Tibial nerve (tissue), 4 donors: Measurements from ENCODE around the gene AGPS. TPM values are rescaled to one million over a fixed set of nuclear protein-coding genes. Genes with fewer than 3 reads are reported as not detected.
"Not testable (repeated sequence)": the region's sequence is repeated elsewhere in the genome, so short reads cannot be mapped to it uniquely, and the experiment has no call there.

Source experiments
- DNase-seq, 2 donors: peaks; one replicate each; pipeline ENCODE4 v3.0.0-alpha.2; 2019; ENCODE audit warnings: low spot score in 2 of 2
- H3K27ac ChIP-seq, 4 donors: fragments of 200-600 bp; sonication (generic) in 3 of 4; one replicate each; pipeline ENCODE4 v1.5.1; 2017 to 2019; ENCODE audit warnings: mild to moderate bottlenecking in 1 of 4
- H3K27me3 ChIP-seq, 2 donors: fragments of 200-600 bp; sonication (generic) in 1 of 2; one replicate each; pipeline versions ENCODE4 v1.5.1 to v1.6.0; 2017 to 2019
- H3K36me3 ChIP-seq, 3 donors: fragments of 200-600 bp; sonication (generic); one replicate each; pipeline ENCODE4 v1.5.1; 2018 to 2019
- H3K4me1 ChIP-seq, 4 donors: fragments of 200-600 bp; sonication (generic) in 3 of 4; one replicate each; pipeline ENCODE4 v1.5.1; 2017 to 2019
- H3K4me3 ChIP-seq, 4 donors: fragments of 200-600 bp; sonication (generic) in 3 of 4; one replicate each; pipeline ENCODE4 v1.5.1; 2017 to 2019; ENCODE audit warnings: mild to moderate bottlenecking in 1 of 4, moderate library complexity in 1 of 4
- H3K9me3 ChIP-seq, 4 donors: fragments of 200-600 bp; sonication (generic) in 3 of 4; one replicate each; pipeline ENCODE4 v1.5.1; 2017 to 2019
- CTCF ChIP-seq, 5 experiments: fragments of 200-600 bp in 3 of 5; fragments of 450-650 bp in 2 of 5; sonication (generic) in 3 of 5; IDR thresholded peaks; one replicate each; pipeline ENCODE4 v1.5.1; 2016 to 2019; ENCODE audit warnings: antibody characterized with exemption in 5 of 5, mild to moderate bottlenecking in 3 of 5, moderate library complexity in 2 of 5
- EP300 ChIP-seq, 2 donors: sonication (generic); formaldehyde crosslinking; IDR thresholded peaks; one replicate each; pipeline ENCODE4 v1.6.1; 2017; ENCODE audit warnings: antibody characterized with exemption in 2 of 2, mild to moderate bottlenecking in 1 of 2
- POLR2A ChIP-seq, 2 donors: fragments of 450-650 bp; IDR thresholded peaks; one replicate each; pipeline ENCODE4 v1.6.1; 2017; ENCODE audit warnings: antibody characterized with exemption in 2 of 2, mild to moderate bottlenecking in 2 of 2, moderate library complexity in 2 of 2
- WGBS, 2 donors: methylation state at CpG; one replicate each; pipeline ENCODE4 v1.1.5; 2018; 5-methylcytosine and 5-hydroxymethylcytosine counted together
- total RNA-seq, 4 donors: library from RNA; depleted of rRNA; stranded (reverse); fragments of >200 nt; gene quantifications; one replicate each; pipeline ENCODE4 v1.1.0, GENCODE V29; 2016

AGPS gene
- total RNA-seq, 4 donors from 2014 or later: 33.9 to 47.9 (median 40.1) TPM

GRCh38 chr2:177547122-177547521 is 154.5 kb downstream of the AGPS start:
- Histone ChIP-seq H3K9me3 (no peaks in the 10 kb centered on the region), H3K27me3 (no peaks in the 10 kb centered on the region), H3K36me3 (no peaks in the 10 kb centered on the region), H3K4me1 (peaks cover 0 to 36% (median 2%) of the 10 kb centered on the region in 4 donors), H3K27ac (no peak overlapping the region), H3K4me3 (no peak overlapping the region)
- no peak for TF ChIP-seq CTCF (IDR thresholded peaks at IDR 0.05)
- TF ChIP-seq EP300 (IDR thresholded peaks at IDR 0.05): no peak
- TF ChIP-seq POLR2A (IDR thresholded peaks at IDR 0.05): no peak
- DNase-seq: no peak

GRCh38 chr2:177547772-177548171 is 155.2 kb downstream of the AGPS start:
- DNase-seq: no peak
- WGBS, 2 donors: 50 to 61% methylated on average over 1 of the region's 1 CpG
- no peak for TF ChIP-seq POLR2A (IDR thresholded peaks at IDR 0.05)
- TF ChIP-seq EP300 (IDR thresholded peaks at IDR 0.05): no peak
- TF ChIP-seq CTCF (IDR thresholded peaks at IDR 0.05): no peak
- Histone ChIP-seq H3K27ac (no peak overlapping the region), H3K4me3 (no peak overlapping the region), H3K27me3 (no peaks in the 10 kb centered on the region), H3K4me1 (peaks cover 0 to 30% (median 2%) of the 10 kb centered on the region in 4 donors), H3K36me3 (no peaks in the 10 kb centered on the region), H3K9me3 (no peaks in the 10 kb centered on the region)

- DNase-seq: no peak
- no peak overlapping the region for H3K27ac ChIP-seq
- TF ChIP-seq EP300 (IDR thresholded peaks at IDR 0.05): no peak
- no peak for TF ChIP-seq CTCF (IDR thresholded peaks at IDR 0.05)
- no peak for TF ChIP-seq POLR2A (IDR thresholded peaks at IDR 0.05)
- H3K4me1 ChIP-seq: peaks cover 0 to 23% (median 2%) of the 10 kb centered on the region in 4 donors
- H3K27me3 ChIP-seq: no peaks in the 10 kb centered on the region
- H3K36me3 ChIP-seq: no peaks in the 10 kb centered on the region
- H3K9me3 ChIP-seq: no peaks in the 10 kb centered on the region
- no peak overlapping the region for H3K4me3 ChIP-seq
These were observed 156.1 kb downstream of the AGPS start for GRCh38 chr2:177548636-177549035.

- H3K27ac ChIP-seq: no peak overlapping the region
- no peak for DNase-seq
- H3K4me1 ChIP-seq: peaks cover 0 to 22% (median 2%) of the 10 kb centered on the region in 4 donors
- H3K27me3 ChIP-seq: no peaks in the 10 kb centered on the region
- no peak for TF ChIP-seq CTCF (IDR thresholded peaks at IDR 0.05)
- no peak for TF ChIP-seq EP300 (IDR thresholded peaks at IDR 0.05)
- no peak for TF ChIP-seq POLR2A (IDR thresholded peaks at IDR 0.05)
- H3K36me3 ChIP-seq: no peaks in the 10 kb centered on the region
- H3K4me3 ChIP-seq: no peak overlapping the region
- H3K9me3 ChIP-seq: no peaks in the 10 kb centered on the region
These were observed 156.6 kb downstream of the AGPS start for GRCh38 chr2:177549171-177549570.

DNA sequence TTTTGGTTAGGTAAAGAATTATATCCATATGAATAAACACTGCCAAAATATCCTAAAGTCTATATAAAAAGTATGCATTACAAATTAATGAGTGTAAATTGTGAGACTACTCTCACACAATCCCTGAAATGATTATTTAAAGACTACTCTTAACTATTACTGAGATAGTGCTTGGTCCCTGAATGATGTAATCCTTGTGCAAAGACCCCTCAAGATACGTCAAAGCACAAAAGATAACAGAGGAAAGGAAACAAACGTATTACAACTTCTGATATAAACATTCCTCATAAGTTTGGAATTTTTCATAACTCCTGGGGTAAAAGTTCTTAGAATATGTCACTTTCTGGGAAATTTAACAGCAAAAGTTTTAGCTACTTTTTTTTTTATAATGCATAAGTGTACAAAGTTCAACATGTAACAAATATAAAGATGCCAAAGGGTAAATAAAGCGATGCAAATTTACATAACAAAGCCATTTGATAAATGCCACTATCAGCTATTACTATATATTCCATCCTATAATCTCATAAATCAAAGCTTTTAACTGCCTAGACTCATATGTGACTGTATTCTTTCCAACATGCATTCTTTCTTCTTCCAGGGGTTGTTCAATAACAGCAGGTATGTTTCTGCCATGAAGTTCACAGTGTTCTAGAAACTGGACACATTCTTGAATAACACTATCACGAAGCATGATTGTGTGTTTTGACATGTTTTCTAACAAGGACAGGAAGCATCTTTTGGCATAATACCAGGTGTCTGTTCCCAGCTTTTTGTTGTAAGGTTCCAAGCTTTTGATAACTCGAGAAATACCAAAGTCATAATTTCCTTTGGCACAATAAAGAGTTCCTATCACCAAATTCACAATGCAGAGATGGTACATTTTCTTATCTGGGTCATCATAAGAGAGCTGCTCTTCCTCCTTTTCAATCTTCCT is 158.0 kb downstream of the AGPS start:
- Histone ChIP-seq H3K9me3 (no peaks in the 10 kb centered on the region), H3K27ac (no peak overlapping the region), H3K36me3 (no peaks in the 10 kb centered on the region), H3K27me3 (no peaks in the 10 kb centered on the region), H3K4me3 (no peak overlapping the region), H3K4me1 (peaks cover 0 to 22% (median 2%) of the 10 kb centered on the region in 4 donors)
- no peak for TF ChIP-seq POLR2A (IDR thresholded peaks at IDR 0.05)
- no peak for TF ChIP-seq EP300 (IDR thresholded peaks at IDR 0.05)
- TF ChIP-seq CTCF (IDR thresholded peaks at IDR 0.05): no peak
- 77 to 79% methylated on average over 5 of the region's 5 CpGs for WGBS, 2 donors
- DNase-seq: no peak

DNA sequence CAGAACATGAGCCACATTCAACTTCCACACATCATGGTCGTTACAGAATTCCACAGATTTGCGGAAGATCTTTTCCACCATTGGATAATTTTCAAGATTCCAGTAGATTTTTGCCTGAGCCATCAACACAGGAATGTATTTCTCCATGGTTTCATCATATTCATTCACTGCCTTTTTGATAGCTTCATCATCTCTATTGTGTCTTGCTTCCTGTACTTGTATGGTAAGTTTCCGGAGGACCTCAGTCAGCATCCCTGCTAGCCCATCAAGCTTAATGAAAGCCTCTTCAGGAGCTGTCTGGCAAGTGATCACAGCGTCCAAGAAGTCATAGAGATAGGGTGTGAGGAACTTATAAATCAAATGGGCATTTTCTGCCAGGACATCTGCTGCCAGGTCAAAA is 158.8 kb downstream of the AGPS start:
- 87 to 96% methylated on average over 4 of the region's 4 CpGs for WGBS, 2 donors

More for the DNA sequence above, 158.8 kb downstream of the AGPS start:
- DNase-seq, H3K27me3 ChIP-seq, H3K4me3 ChIP-seq, H3K9me3 ChIP-seq, H3K27ac ChIP-seq, H3K36me3 ChIP-seq: not testable (repeated sequence)
- H3K4me1 ChIP-seq: peaks cover 0 to 22% (median 2%) of the 10 kb centered on the region in 4 donors
